ENCODE measurements around the gene C6orf132. TPM values are rescaled to one million over a fixed set of nuclear protein-coding genes. Genes with fewer than 3 reads are reported as not detected.

C6orf132 gene
- total RNA-seq, 1 experiment from 2014 or later, result 31.9 TPM

- no peak overlapping the region for H3K4me3 Mint-ChIP-seq (ENCODE audit: unreplicated experiment)
- no peaks in the 10 kb centered on the region for H3K9me3 Mint-ChIP-seq (ENCODE audit: unreplicated experiment)
- intact Hi-C loops (cut with micrococcal nuclease), result loop anchor here (1.0 to 5.0 kb wide), 7 partner anchors 26 to 386 kb away; partner anchors contain the start of gene PRICKLE4
- ChIA-PET CTCF (interaction anchor here (0.6 to 4.0 kb wide), 16 partner anchors 19 to 587 kb away, joined by 3 to 27 read pairs (median 3); no protein-coding TSS in a partner anchor), POLR2A (interaction anchor here (1.7 kb wide), 1 partner anchor 48 kb away, joined by 5 read pairs; no protein-coding TSS in a partner anchor)
- DNase-seq (ENCODE audit: unreplicated experiment), result peak; percentile 85
- H3K27ac Mint-ChIP-seq (ENCODE audit: low read depth, unreplicated experiment), result peak overlapping the region; percentile 22
- peaks cover 8% of the 10 kb centered on the region for H3K4me1 Mint-ChIP-seq (ENCODE audit: insufficient read depth, unreplicated experiment)
- peak; percentile 97 for TF ChIP-seq CTCF (IDR thresholded peaks at IDR 0.05; ENCODE audit: unreplicated experiment)
- BruUV-seq (replicated peaks), result no TSS peak
- H3K27me3 Mint-ChIP-seq (ENCODE audit: insufficient read depth, unreplicated experiment), result no peaks in the 10 kb centered on the region
- H3K36me3 Mint-ChIP-seq (ENCODE audit: insufficient read depth, unreplicated experiment), result no peaks in the 10 kb centered on the region
Observed at GRCh38 chr6:42166444-42167141, 24.2 kb upstream of the C6orf132 start.

GRCh38 chr6:42165016-42165415 is 22.6 kb upstream of the C6orf132 start:
- H3K4me1 Mint-ChIP-seq (ENCODE audit: insufficient read depth, unreplicated experiment), result peaks cover 8% of the 10 kb centered on the region
- POLR2A ChIA-PET, result interaction anchor here (0.6 to 1.5 kb wide), 7 partner anchors 17 to 244 kb away, joined by 3 to 4 read pairs (median 3); partner anchors contain the start of genes C6orf132 and MED20

DNA sequence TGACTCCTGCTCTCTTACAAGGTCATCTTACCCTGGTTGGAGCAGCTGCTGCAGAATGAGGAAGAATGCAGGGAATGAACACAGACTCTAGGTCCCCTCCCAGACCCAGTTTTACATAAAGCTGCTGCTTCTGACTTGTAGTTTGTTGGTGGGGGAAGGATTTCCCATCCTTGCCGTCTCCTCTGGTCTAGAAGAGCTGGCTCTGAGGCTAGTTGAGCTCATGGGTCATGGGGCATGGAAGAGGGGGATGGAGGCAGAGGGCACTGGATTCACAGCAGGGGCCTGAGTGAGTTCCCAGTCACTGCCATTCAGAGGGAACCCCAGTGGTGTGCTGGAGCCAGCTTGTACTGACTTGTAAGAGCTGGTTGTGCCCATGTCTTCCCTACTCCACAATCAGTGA is 21.6 kb upstream of the C6orf132 start:
- DNase-seq (ENCODE audit: unreplicated experiment), result no peak
- intact Hi-C loops (cut with micrococcal nuclease), result no loop called here
- Mint-ChIP-seq H3K27ac (ENCODE audit: low read depth, unreplicated experiment) (no peak overlapping the region), H3K4me3 (ENCODE audit: unreplicated experiment) (no peak overlapping the region), H3K9me3 (ENCODE audit: unreplicated experiment) (no peaks in the 10 kb centered on the region), H3K27me3 (ENCODE audit: insufficient read depth, unreplicated experiment) (no peaks in the 10 kb centered on the region), H3K36me3 (ENCODE audit: insufficient read depth, unreplicated experiment) (no peaks in the 10 kb centered on the region), H3K4me1 (ENCODE audit: insufficient read depth, unreplicated experiment) (peaks cover 8% of the 10 kb centered on the region)
- ChIA-PET POLR2A (interaction anchor here (0.7 to 1.3 kb wide), 3 partner anchors 16 to 76 kb away, joined by 3 to 4 read pairs (median 3); no protein-coding TSS in a partner anchor), CTCF (interaction anchor here (0.6 to 5.2 kb wide), 9 partner anchors 18 to 106 kb away, joined by 3 to 28 read pairs (median 3); no protein-coding TSS in a partner anchor)
- no peak for TF ChIP-seq CTCF (IDR thresholded peaks at IDR 0.05; ENCODE audit: unreplicated experiment)
- no TSS peak for BruUV-seq (replicated peaks)

More at GRCh38 chr6:42165016-42165415, 22.6 kb upstream of the C6orf132 start:
- no peak overlapping the region for H3K27ac Mint-ChIP-seq (ENCODE audit: low read depth, unreplicated experiment)
- intact Hi-C loops (cut with micrococcal nuclease), result loop anchor here (5.0 kb wide), 1 partner anchor 67 kb away; no protein-coding TSS in a partner anchor
- no peak for DNase-seq (ENCODE audit: unreplicated experiment)
- no peaks in the 10 kb centered on the region for H3K36me3 Mint-ChIP-seq (ENCODE audit: insufficient read depth, unreplicated experiment)
- H3K9me3 Mint-ChIP-seq (ENCODE audit: unreplicated experiment), result no peaks in the 10 kb centered on the region
- no TSS peak for BruUV-seq (replicated peaks)
- no peaks in the 10 kb centered on the region for H3K27me3 Mint-ChIP-seq (ENCODE audit: insufficient read depth, unreplicated experiment)
- no peak overlapping the region for H3K4me3 Mint-ChIP-seq (ENCODE audit: unreplicated experiment)
- CTCF ChIA-PET, result interaction anchor here (0.6 to 5.2 kb wide), 14 partner anchors 9 to 796 kb away, joined by 3 to 28 read pairs (median 4); a partner anchor contains a TSS
- TF ChIP-seq CTCF (IDR thresholded peaks at IDR 0.05; ENCODE audit: unreplicated experiment), result no peak

GRCh38 chr6:42162812-42163211 is 20.4 kb upstream of the C6orf132 start:
- H3K9me3 Mint-ChIP-seq (ENCODE audit: unreplicated experiment), result no peaks in the 10 kb centered on the region
- no peak for DNase-seq (ENCODE audit: unreplicated experiment)
- no TSS peak for BruUV-seq (replicated peaks)
- peaks cover 11% of the 10 kb centered on the region for H3K4me1 Mint-ChIP-seq (ENCODE audit: insufficient read depth, unreplicated experiment)
- CTCF ChIA-PET, result interaction anchor here (0.8 to 5.2 kb wide), 3 partner anchors 13 to 93 kb away, joined by 3 to 28 read pairs (median 3); no protein-coding TSS in a partner anchor
- no peaks in the 10 kb centered on the region for H3K36me3 Mint-ChIP-seq (ENCODE audit: insufficient read depth, unreplicated experiment)
- no peaks in the 10 kb centered on the region for H3K27me3 Mint-ChIP-seq (ENCODE audit: insufficient read depth, unreplicated experiment)
- TF ChIP-seq CTCF (IDR thresholded peaks at IDR 0.05; ENCODE audit: unreplicated experiment), result no peak
- intact Hi-C loops (cut with micrococcal nuclease), result no loop called here
- no peak overlapping the region for H3K4me3 Mint-ChIP-seq (ENCODE audit: unreplicated experiment)
- H3K27ac Mint-ChIP-seq (ENCODE audit: low read depth, unreplicated experiment), result no peak overlapping the region
- POLR2A ChIA-PET, result no interaction called here

All from MCF 10A (cell line).